Fibroblast of lung (primary cell): ENCODE data around the gene EIF2B2. TPM values are rescaled to one million over a fixed set of nuclear protein-coding genes. Genes with fewer than 3 reads are reported as not detected.
A peak's percentile ranks its signal among the peaks of the same experiment; 100 is the strongest.

ENCODE experiments used
- DNase-seq, 2 donors: peaks; one replicate each; pipeline versions ENCODE4 v3.0.0 to v3.0.0-alpha.2; 2010; ENCODE audit warnings: low read depth in 2 of 2
- H2AFZ ChIP-seq: 2 replicates; pipeline ENCODE4 v1.5.1; 2012; ENCODE audit warnings: low read length, control low read depth, inconsistent platforms
- H3K27ac ChIP-seq: 2 replicates; pipeline ENCODE4 v1.5.1; 2011; ENCODE audit warnings: low read length, control low read depth; ENCODE audit not compliant: insufficient read depth
- H3K27me3 ChIP-seq: 2 replicates; pipeline ENCODE4 v1.5.1; 2011; ENCODE audit warnings: mild to moderate bottlenecking, low read length; ENCODE audit not compliant: control insufficient read depth, insufficient read depth
- H3K36me3 ChIP-seq: 2 replicates; pipeline ENCODE4 v1.5.1; 2011; ENCODE audit warnings: low read length; ENCODE audit not compliant: control insufficient read depth, insufficient read depth
- H3K4me1 ChIP-seq: 2 replicates; pipeline ENCODE4 v1.5.1; 2011; ENCODE audit warnings: low read length; ENCODE audit not compliant: control insufficient read depth, insufficient read depth; ENCODE audit errors: extremely low read depth
- H3K4me2 ChIP-seq: 2 replicates; pipeline ENCODE4 v1.5.1; 2011; ENCODE audit warnings: low read length, control low read depth; ENCODE audit not compliant: insufficient read depth; ENCODE audit errors: extremely low read depth
- H3K4me3 ChIP-seq, 4 experiments: fragments of 200-600 bp in 1 of 4; sonication (generic) in 1 of 4; replicated peaks in 1 of 4; 2 replicates each; pipeline ENCODE4 v1.5.1; 2011 to 2016; ENCODE audit warnings: low read length in 4 of 4, low read depth in 3 of 4, mild to moderate bottlenecking in 3 of 4, control low read depth in 2 of 4, inconsistent platforms in 1 of 4, mixed read lengths in 1 of 4; ENCODE audit not compliant: insufficient read depth in 1 of 4; ENCODE audit errors: control extremely low read depth in 1 of 4
- H3K79me2 ChIP-seq: 2 replicates; pipeline ENCODE4 v1.5.1; 2012; ENCODE audit warnings: mild to moderate bottlenecking, low read length, inconsistent platforms; ENCODE audit not compliant: control insufficient read depth, insufficient read depth
- H3K9ac ChIP-seq: 2 replicates; pipeline ENCODE4 v1.5.1; 2011; ENCODE audit warnings: mild to moderate bottlenecking, low read length, control low read depth; ENCODE audit not compliant: insufficient read depth
- H3K9me3 ChIP-seq: 2 replicates; pipeline ENCODE4 v1.5.1; 2012; ENCODE audit warnings: low read depth, low read length; ENCODE audit not compliant: control insufficient read depth, insufficient read depth
- H4K20me1 ChIP-seq: 2 replicates; pipeline ENCODE4 v1.5.1; 2011; ENCODE audit warnings: low read length; ENCODE audit not compliant: control insufficient read depth, insufficient read depth; ENCODE audit errors: extremely low read depth
- EZH2 ChIP-seq: IDR thresholded peaks from 2 replicates; pipeline ENCODE4 v1.5.1; 2012; ENCODE audit warnings: low read length, control low read depth, mild to moderate bottlenecking; ENCODE audit errors: missing control alignments
- polyA minus RNA-seq: library from RNA; depleted of rRNA, polyadenylated mRNA; stranded (reverse); fragments of >200 nt; gene quantifications from 2 replicates; pipeline ENCODE4 v1.2.3, GENCODE V29; 2011; ENCODE audit warnings: low replicate concordance
- polyA plus RNA-seq, 2 donors: library from polyadenylated mRNA; depleted of rRNA in 1 of 2; stranded (reverse) in 1 of 2; unstranded in 1 of 2; fragments of >200 nt; gene quantifications; 2 replicates each; pipeline ENCODE4 v1.2.1, GENCODE V29; 2011 to 2012; ENCODE audit warnings: missing spikeins in 1 of 2
- total RNA-seq: library from RNA; depleted of rRNA; stranded (reverse); fragments of >200 nt; gene quantifications from 2 replicates; pipeline ENCODE4 v1.2.1, GENCODE V29; 2014
- TF ChIP-seq, protein P1 (sequence below), 2 donors: IDR thresholded peaks in 1 of 2; conservative IDR thresholded peaks in 1 of 2; 1 replicate in 1 of 2; 2 replicates in 1 of 2; pipeline ENCODE4 v1.5.1; 2011 to 2012; ENCODE audit warnings: low read length in 2 of 2, control low read depth in 1 of 2, inconsistent platforms in 1 of 2, low read depth in 1 of 2, mild to moderate bottlenecking in 1 of 2

Gene EIF2B2
- 30.2 and 34.2 TPM in 2 replicates for total RNA-seq
- 83.6 and 120 TPM in 2 replicates for polyA plus RNA-seq
- polyA plus RNA-seq (2012): 51.4 and 73.0 TPM in 2 replicates
- 40.7 and 49.0 TPM in 2 replicates for polyA minus RNA-seq

- H3K4me1 ChIP-seq: peaks cover 7% of the 10 kb centered on the region
- peaks cover 19% of the 10 kb centered on the region for H3K79me2 ChIP-seq
- no peak for TF ChIP-seq EZH2
- TF ChIP-seq, protein P1, sequence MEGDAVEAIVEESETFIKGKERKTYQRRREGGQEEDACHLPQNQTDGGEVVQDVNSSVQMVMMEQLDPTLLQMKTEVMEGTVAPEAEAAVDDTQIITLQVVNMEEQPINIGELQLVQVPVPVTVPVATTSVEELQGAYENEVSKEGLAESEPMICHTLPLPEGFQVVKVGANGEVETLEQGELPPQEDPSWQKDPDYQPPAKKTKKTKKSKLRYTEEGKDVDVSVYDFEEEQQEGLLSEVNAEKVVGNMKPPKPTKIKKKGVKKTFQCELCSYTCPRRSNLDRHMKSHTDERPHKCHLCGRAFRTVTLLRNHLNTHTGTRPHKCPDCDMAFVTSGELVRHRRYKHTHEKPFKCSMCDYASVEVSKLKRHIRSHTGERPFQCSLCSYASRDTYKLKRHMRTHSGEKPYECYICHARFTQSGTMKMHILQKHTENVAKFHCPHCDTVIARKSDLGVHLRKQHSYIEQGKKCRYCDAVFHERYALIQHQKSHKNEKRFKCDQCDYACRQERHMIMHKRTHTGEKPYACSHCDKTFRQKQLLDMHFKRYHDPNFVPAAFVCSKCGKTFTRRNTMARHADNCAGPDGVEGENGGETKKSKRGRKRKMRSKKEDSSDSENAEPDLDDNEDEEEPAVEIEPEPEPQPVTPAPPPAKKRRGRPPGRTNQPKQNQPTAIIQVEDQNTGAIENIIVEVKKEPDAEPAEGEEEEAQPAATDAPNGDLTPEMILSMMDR (conservative IDR thresholded peaks at IDR 0.05 in 1 of 2, IDR thresholded peaks at IDR 0.05 in 1 of 2; ENCODE audit: low read depth in 1 of 2, low read length in 2 of 2): no peak
- DNase-seq: peak; percentile 93 to 95
- peak within 1 kb of the TSS; percentile 81 for H3K9ac ChIP-seq
- H4K20me1 ChIP-seq: no peaks in the 10 kb centered on the region
- no peaks in the 10 kb centered on the region for H3K27me3 ChIP-seq
- H3K4me3 ChIP-seq: peak within 1 kb of the TSS; percentile 51 to 89 (median 76)
- H3K9me3 ChIP-seq: no peaks in the 10 kb centered on the region
- H3K4me2 ChIP-seq: peak within 1 kb of the TSS; percentile 99
- H3K36me3 ChIP-seq: peaks cover 5% of the 10 kb centered on the region
- peak within 1 kb of the TSS; percentile 78 for H3K27ac ChIP-seq
- H2AFZ ChIP-seq: peak within 1 kb of the TSS; percentile 90
Measured at GRCh38 chr14:75002392-75003249, at the start of gene EIF2B2. Gene EIF2B2 (plus strand): TSS chr14:75002921. CDS start chr14:75002991, 70 bp downstream.

DNA sequence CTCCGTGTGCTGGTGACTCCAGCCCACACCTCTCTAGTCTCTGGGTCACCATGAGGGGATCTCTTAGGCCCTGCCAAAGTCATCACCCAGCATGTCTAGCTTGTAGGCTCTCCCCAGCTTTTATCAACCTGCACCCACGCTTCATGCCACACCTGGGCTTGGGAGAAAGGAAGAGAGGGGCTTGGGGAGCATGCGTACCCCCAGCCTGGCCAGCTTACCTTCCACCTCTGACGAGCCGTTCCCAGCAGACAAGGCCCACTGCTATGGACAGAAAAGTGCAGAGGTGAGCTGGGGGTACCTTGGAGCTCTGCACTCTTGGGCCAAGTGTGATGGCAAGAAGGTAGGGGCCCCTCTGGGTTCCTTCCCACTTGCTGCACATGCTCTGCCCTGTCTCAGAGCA is 49.0 kb upstream of the EIF2B2 start:
- Histone ChIP-seq H3K4me2 (no peak overlapping the region), H3K4me1 (no peaks in the 10 kb centered on the region), H3K9me3 (no peaks in the 10 kb centered on the region), H3K27ac (no peak overlapping the region), H3K9ac (no peak overlapping the region), H3K36me3 (no peaks in the 10 kb centered on the region), H2AFZ (no peak overlapping the region), H3K27me3 (peaks cover 14% of the 10 kb centered on the region), H4K20me1 (no peaks in the 10 kb centered on the region), H3K4me3 (peak overlapping the region in 1 of 4 experiments; percentile 69), H3K79me2 (no peaks in the 10 kb centered on the region)
- no peak for DNase-seq
- TF ChIP-seq EZH2: no peak
- TF ChIP-seq, protein P1 (conservative IDR thresholded peaks at IDR 0.05 in 1 of 2, IDR thresholded peaks at IDR 0.05 in 1 of 2; ENCODE audit: low read depth in 1 of 2, low read length in 2 of 2): no peak

- Histone ChIP-seq H3K79me2 (no peaks in the 10 kb centered on the region), H3K27me3 (peaks cover 14% of the 10 kb centered on the region), H3K36me3 (no peaks in the 10 kb centered on the region), H3K4me1 (no peaks in the 10 kb centered on the region), H3K9me3 (no peaks in the 10 kb centered on the region), H4K20me1 (no peaks in the 10 kb centered on the region), H2AFZ (no peak overlapping the region), H3K4me3 (peak overlapping the region in 1 of 4 experiments; percentile 69), H3K27ac (no peak overlapping the region), H3K4me2 (no peak overlapping the region), H3K9ac (no peak overlapping the region)
- TF ChIP-seq, protein P1 (conservative IDR thresholded peaks at IDR 0.05 in 1 of 2, IDR thresholded peaks at IDR 0.05 in 1 of 2; ENCODE audit: low read depth in 1 of 2, low read length in 2 of 2): no peak
- no peak for TF ChIP-seq EZH2
- no peak for DNase-seq
Measured at GRCh38 chr14:74954232-74954946, 48.3 kb upstream of the EIF2B2 start.
